GM18873 (cell line): Measurements from ENCODE around the gene EBF4.
"Not testable (repeated sequence)": the region's sequence is repeated elsewhere in the genome, so short reads cannot be mapped to it uniquely, and the experiment has no call there.

Experiments used
- ATAC-seq: cut with Tn5 transposase; IDR thresholded peaks from one replicate; pipeline ENCODE4 v1.9.1; 2021; ENCODE audit warnings: mild to moderate bottlenecking, moderate library complexity, moderate number of reproducible peaks; ENCODE audit not compliant: unreplicated experiment, low FRiP score

EBF4 gene

GRCh38 chr20:2672446-2672845 is 20.1 kb upstream of the EBF4 start:
- ATAC-seq: no peak

- no peak for ATAC-seq
Measured at GRCh38 chr20:2673453-2673852, 19.1 kb upstream of the EBF4 start.

GRCh38 chr20:2680046-2680445 is 12.5 kb upstream of the EBF4 start:
- ATAC-seq: no peak

- not testable (repeated sequence) for ATAC-seq
Measured at GRCh38 chr20:2682040-2682439, 10.5 kb upstream of the EBF4 start.

- ATAC-seq: not testable (repeated sequence)
Measured at GRCh38 chr20:2684817-2685216, 7.8 kb upstream of the EBF4 start.

- ATAC-seq: no peak
Measured at GRCh38 chr20:2687514-2687913, 5.1 kb upstream of the EBF4 start.

GRCh38 chr20:2688041-2688591 is 4.5 kb upstream of the EBF4 start:
- no peak for ATAC-seq

- no peak for ATAC-seq
Measured at GRCh38 chr20:2690213-2690612, 2.4 kb upstream of the EBF4 start.

- ATAC-seq: no peak
Measured at GRCh38 chr20:2690718-2691117, 1.9 kb upstream of the EBF4 start.

GRCh38 chr20:2691127-2691526 is 1.5 kb upstream of the EBF4 start:
- no peak for ATAC-seq

- no peak for ATAC-seq
Measured at GRCh38 chr20:2691663-2692035, 931 bp upstream of the EBF4 start.

- ATAC-seq: no peak
Measured at GRCh38 chr20:2692886-2693285, 306 bp downstream of the EBF4 start.

- ATAC-seq: no peak
Measured at GRCh38 chr20:2693286-2694007, 867 bp downstream of the EBF4 start.

- no peak for ATAC-seq
Measured at GRCh38 chr20:2694008-2694471, 1.5 kb downstream of the EBF4 start.

GRCh38 chr20:2694519-2694918 is 1.9 kb downstream of the EBF4 start:
- ATAC-seq: no peak

- ATAC-seq: no peak
Measured at GRCh38 chr20:2695206-2695983, 2.8 kb downstream of the EBF4 start.

GRCh38 chr20:2695984-2696525 is 3.5 kb downstream of the EBF4 start:
- not testable (repeated sequence) for ATAC-seq

- ATAC-seq: no peak
Measured at GRCh38 chr20:2696646-2697045, 4.1 kb downstream of the EBF4 start.

GRCh38 chr20:2697768-2698167 is 5.2 kb downstream of the EBF4 start:
- no peak for ATAC-seq

GRCh38 chr20:2698186-2698817 is 5.7 kb downstream of the EBF4 start:
- ATAC-seq: no peak

GRCh38 chr20:2698912-2699311 is 6.3 kb downstream of the EBF4 start:
- no peak for ATAC-seq
